NCI-H1436 (cell line): ENCODE measurements around the gene CHM.
"Not testable (repeated sequence)": the region's sequence is repeated elsewhere in the genome, so short reads cannot be mapped to it uniquely, and the experiment has no call there.

Source experiments
- DNase-seq: peaks from one replicate; lab custom pipeline; 2025; lab: John Stamatoyannopoulos, UW

The CHM gene

GRCh38 chrX:86047174-86047935, at the start of gene CHM:
Gene CHM (minus strand): TSS chrX:86047558. CDS start chrX:86047532, 26 bp downstream.
- no peak for DNase-seq

- no peak for DNase-seq
These were observed 31.3 kb upstream of the CHM start for GRCh38 chrX:86078650-86079049.

- DNase-seq: no peak
These were observed 19.6 kb upstream of the CHM start for GRCh38 chrX:86066998-86067397.

- no peak for DNase-seq
These were observed 14.0 kb upstream of the CHM start for GRCh38 chrX:86061407-86061806.

GRCh38 chrX:86051741-86052140, 4.4 kb upstream of the CHM start:
- DNase-seq: no peak

GRCh38 chrX:86047936-86048280, 550 bp upstream of the CHM start:
- DNase-seq: no peak

- DNase-seq: no peak
These were observed 3.1 kb downstream of the CHM start for GRCh38 chrX:86044216-86044615.

- DNase-seq: no peak
These were observed 7.5 kb downstream of the CHM start for GRCh38 chrX:86039625-86040568.

GRCh38 chrX:86033385-86033784, 14.0 kb downstream of the CHM start:
- no peak for DNase-seq

GRCh38 chrX:86028681-86029080, 18.7 kb downstream of the CHM start:
- DNase-seq: no peak

- DNase-seq: no peak
These were observed 23.5 kb downstream of the CHM start for GRCh38 chrX:86023811-86024210.

GRCh38 chrX:86021652-86022289, 25.6 kb downstream of the CHM start:
- no peak for DNase-seq

- DNase-seq: no peak
These were observed 31.2 kb downstream of the CHM start for GRCh38 chrX:86016139-86016538.

- DNase-seq: not testable (repeated sequence)
These were observed 32.4 kb downstream of the CHM start for GRCh38 chrX:86014959-86015358.

GRCh38 chrX:86014421-86014820, 32.9 kb downstream of the CHM start:
- DNase-seq: no peak

GRCh38 chrX:86013792-86014191, 33.6 kb downstream of the CHM start:
- no peak for DNase-seq

- no peak for DNase-seq
These were observed 35.2 kb downstream of the CHM start for GRCh38 chrX:86012188-86012587.

- not testable (repeated sequence) for DNase-seq
These were observed 37.6 kb downstream of the CHM start for GRCh38 chrX:86009803-86010202.

GRCh38 chrX:86007891-86008290, 39.5 kb downstream of the CHM start:
- DNase-seq: not testable (repeated sequence)

GRCh38 chrX:86002076-86002896, 45.1 kb downstream of the CHM start:
- no peak for DNase-seq

- no peak for DNase-seq
These were observed 48.4 kb downstream of the CHM start for GRCh38 chrX:85998954-85999353.

- DNase-seq: no peak
These were observed 50.8 kb downstream of the CHM start for GRCh38 chrX:85996555-85996954.
